ENCODE measurements around the gene TTC34.

Gene TTC34

DNA sequence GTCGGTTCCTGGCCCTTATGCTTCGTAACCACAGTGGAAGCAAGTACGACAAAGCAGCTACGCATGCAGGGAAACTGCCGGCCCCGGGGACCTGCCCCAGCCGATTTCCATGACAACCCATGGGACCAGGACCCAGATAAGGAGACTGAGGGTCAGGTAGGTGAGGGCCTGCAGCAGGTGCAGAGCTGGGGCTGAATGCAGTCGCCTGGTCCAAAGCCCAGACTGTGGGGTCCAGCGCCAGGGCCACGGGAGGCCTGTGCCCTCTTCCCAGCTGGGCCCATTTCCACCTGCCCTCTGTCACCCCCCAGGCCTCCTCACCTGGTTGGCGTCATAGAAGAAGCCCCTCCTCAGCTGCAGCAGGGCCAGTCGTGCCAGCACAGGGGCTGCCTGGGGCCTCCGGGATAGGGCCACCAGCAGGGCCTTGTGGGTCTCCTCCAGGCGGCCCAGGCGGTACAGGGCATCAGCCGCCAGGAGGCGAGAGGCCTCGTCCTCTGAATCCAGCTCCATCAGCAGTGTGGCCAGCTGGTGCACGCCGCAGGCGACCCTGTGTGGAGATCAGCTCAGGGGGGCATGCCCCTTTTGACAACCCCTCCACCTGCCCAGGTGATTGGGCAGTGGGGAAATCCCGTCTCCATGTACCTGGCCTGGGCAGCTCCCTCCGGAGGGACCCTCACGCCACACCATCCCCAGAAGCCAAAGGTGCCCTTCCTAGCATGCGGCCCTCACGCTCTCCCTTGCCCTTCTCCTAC lies 14.2 kb downstream of the TTC34 start:
- no peaks in the 10 kb centered on the region for H3K36me3 ChIP-seq (ENCODE audit: insufficient read depth, low read length)
- TF ChIP-seq EZH2phosphoT487 (IDR thresholded peaks at IDR 0.05; ENCODE audit: borderline replicate concordance) (no peak), CTCF (conservative IDR thresholded peaks at IDR 0.05; ENCODE audit: low read length) (no peak)
- H2AFZ ChIP-seq (ENCODE audit: low read length): no peak overlapping the region
- H3K9ac ChIP-seq (ENCODE audit: low read depth, low read length, poor library complexity, severe bottlenecking): no peak overlapping the region
- no peaks in the 10 kb centered on the region for H3K9me2 ChIP-seq (replicated peaks; ENCODE audit: low read depth, low read length)
- no peak overlapping the region for H3K4me2 ChIP-seq (ENCODE audit: low read depth, low read length, poor library complexity, severe bottlenecking)
- H3K27me3 ChIP-seq (ENCODE audit: insufficient read depth, low read length, poor library complexity, severe bottlenecking): no peaks in the 10 kb centered on the region
- no peak overlapping the region for H3K4me3 ChIP-seq (ENCODE audit: low read length, poor library complexity, severe bottlenecking)
- H3K4me1 ChIP-seq (ENCODE audit: insufficient read depth, low read length, poor library complexity, severe bottlenecking): no peaks in the 10 kb centered on the region
- no peaks in the 10 kb centered on the region for H3K79me2 ChIP-seq (ENCODE audit: insufficient read depth, low read length)
- no peaks in the 10 kb centered on the region for H4K20me1 ChIP-seq (ENCODE audit: insufficient read depth, low read length, poor library complexity, severe bottlenecking)
- H3F3A ChIP-seq (ENCODE audit: low read depth): no peaks in the 10 kb centered on the region
- H3K9me3 ChIP-seq (ENCODE audit: insufficient read depth, low read depth, low read length): peaks cover 4% of the 10 kb centered on the region; the same call in 1 of the 2 replicates

DNA sequence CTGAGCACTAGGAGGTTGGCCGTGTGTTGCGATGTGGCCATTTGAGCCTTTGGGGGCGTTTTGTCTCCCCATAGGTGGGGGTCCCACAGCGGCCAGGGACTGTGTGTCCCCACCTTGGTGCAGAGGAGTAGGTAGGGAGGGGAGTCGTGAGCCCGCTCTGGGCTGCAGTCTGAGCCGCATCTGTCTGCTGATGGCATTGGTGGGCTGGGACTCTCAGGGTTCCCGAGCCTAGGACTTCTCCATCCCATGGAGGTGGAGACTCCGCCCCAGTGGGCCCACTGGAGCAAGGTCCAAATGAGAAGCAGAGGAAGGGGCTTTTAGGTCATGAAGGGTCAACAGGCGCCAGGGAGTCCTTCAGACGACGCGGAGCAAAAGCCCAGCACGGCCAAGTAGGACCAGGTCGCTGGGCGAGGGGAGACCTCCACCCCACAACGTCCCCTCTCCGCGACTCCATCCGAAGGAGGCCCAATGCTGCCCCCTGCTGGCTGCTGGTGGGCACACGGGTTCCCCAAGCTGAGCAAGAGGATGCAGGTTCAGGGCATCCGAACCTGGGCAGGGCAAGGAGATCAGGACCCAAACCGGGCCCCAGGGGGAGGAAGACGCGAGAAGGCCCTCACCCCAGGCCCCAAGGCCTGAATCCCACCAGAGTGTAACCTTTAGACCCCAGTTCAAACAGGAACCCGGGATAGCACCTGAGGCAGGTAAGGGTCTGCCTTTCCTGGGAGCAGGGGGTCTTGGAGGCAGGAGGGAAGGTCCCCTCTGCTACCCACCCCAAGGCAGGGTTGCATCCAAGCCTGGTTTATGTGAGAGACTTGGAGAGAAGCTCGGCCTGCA lies 14.9 kb downstream of the TTC34 start:
- no peak for TF ChIP-seq EZH2phosphoT487 (IDR thresholded peaks at IDR 0.05; ENCODE audit: borderline replicate concordance)
- TF ChIP-seq CTCF (conservative IDR thresholded peaks at IDR 0.05; ENCODE audit: low read length): peak; percentile 79
- no peak overlapping the region for H3K9ac ChIP-seq (ENCODE audit: low read depth, low read length, poor library complexity, severe bottlenecking)
- H2AFZ ChIP-seq (ENCODE audit: low read length): no peak overlapping the region
- no peaks in the 10 kb centered on the region for H3K79me2 ChIP-seq (ENCODE audit: insufficient read depth, low read length)
- no peak overlapping the region for H3K4me3 ChIP-seq (ENCODE audit: low read length, poor library complexity, severe bottlenecking)
- no peaks in the 10 kb centered on the region for H3K36me3 ChIP-seq (ENCODE audit: insufficient read depth, low read length)
- H3K4me1 ChIP-seq (ENCODE audit: insufficient read depth, low read length, poor library complexity, severe bottlenecking): no peaks in the 10 kb centered on the region
- no peaks in the 10 kb centered on the region for H3K9me2 ChIP-seq (replicated peaks; ENCODE audit: low read depth, low read length)
- H3K4me2 ChIP-seq (ENCODE audit: low read depth, low read length, poor library complexity, severe bottlenecking): no peak overlapping the region
- no peaks in the 10 kb centered on the region; the same call in 1 of the 2 replicates for H3K9me3 ChIP-seq (ENCODE audit: insufficient read depth, low read depth, low read length)
- no peaks in the 10 kb centered on the region for H3K27me3 ChIP-seq (ENCODE audit: insufficient read depth, low read length, poor library complexity, severe bottlenecking)
- no peaks in the 10 kb centered on the region for H4K20me1 ChIP-seq (ENCODE audit: insufficient read depth, low read length, poor library complexity, severe bottlenecking)
- H3F3A ChIP-seq (ENCODE audit: low read depth): no peaks in the 10 kb centered on the region

DNA sequence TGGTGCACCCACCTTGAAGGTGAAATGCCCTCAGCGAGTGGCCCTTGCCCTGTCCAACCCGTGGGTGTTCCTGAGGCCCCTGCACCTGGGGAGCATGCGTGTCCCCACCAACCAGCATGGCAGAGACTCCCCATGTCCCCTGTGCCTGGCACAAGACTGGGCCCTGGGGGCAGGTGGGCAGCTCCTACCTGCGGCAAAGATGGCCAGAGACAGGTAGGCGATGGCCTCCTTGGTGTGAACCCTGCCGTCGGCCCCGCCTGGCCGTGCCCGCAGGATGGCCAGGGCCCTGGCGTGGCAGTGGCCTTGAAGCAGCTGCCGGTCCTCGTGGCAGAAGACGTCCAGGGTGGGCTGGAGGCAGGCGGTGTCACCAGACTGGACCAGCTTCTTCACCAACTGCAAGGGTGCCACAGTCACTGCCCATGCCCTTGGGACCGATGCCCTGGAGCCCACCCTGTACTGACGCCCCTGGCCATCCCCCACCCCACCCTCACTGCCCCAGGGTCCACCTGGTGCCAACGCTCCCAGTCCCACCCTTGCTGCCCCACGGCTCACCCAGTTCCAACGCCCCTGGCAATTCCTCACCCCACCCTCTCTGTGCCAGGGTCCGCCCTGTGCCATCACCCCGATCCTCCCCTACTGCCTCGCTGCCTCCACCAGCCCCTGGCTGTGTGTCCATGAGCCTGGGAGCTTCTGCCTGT lies 15.7 kb downstream of the TTC34 start:
- H4K20me1 ChIP-seq (ENCODE audit: insufficient read depth, low read length, poor library complexity, severe bottlenecking): no peaks in the 10 kb centered on the region
- no peaks in the 10 kb centered on the region for H3K79me2 ChIP-seq (ENCODE audit: insufficient read depth, low read length)
- no peak overlapping the region for H3K9ac ChIP-seq (ENCODE audit: low read depth, low read length, poor library complexity, severe bottlenecking)
- H3K4me3 ChIP-seq (ENCODE audit: low read length, poor library complexity, severe bottlenecking): no peak overlapping the region
- no peaks in the 10 kb centered on the region for H3K27me3 ChIP-seq (ENCODE audit: insufficient read depth, low read length, poor library complexity, severe bottlenecking)
- no peak overlapping the region for H3K4me2 ChIP-seq (ENCODE audit: low read depth, low read length, poor library complexity, severe bottlenecking)
- H2AFZ ChIP-seq (ENCODE audit: low read length): no peak overlapping the region
- no peaks in the 10 kb centered on the region for H3K36me3 ChIP-seq (ENCODE audit: insufficient read depth, low read length)
- no peaks in the 10 kb centered on the region for H3K4me1 ChIP-seq (ENCODE audit: insufficient read depth, low read length, poor library complexity, severe bottlenecking)
- no peaks in the 10 kb centered on the region for H3K9me3 ChIP-seq (ENCODE audit: insufficient read depth, low read depth, low read length)
- no peaks in the 10 kb centered on the region for H3F3A ChIP-seq (ENCODE audit: low read depth)
- no peaks in the 10 kb centered on the region for H3K9me2 ChIP-seq (replicated peaks; ENCODE audit: low read depth, low read length)
- TF ChIP-seq EZH2phosphoT487 (IDR thresholded peaks at IDR 0.05; ENCODE audit: borderline replicate concordance) (no peak), CTCF (conservative IDR thresholded peaks at IDR 0.05; ENCODE audit: low read length) (no peak)

Measured in Loucy (cell line).